Measurements from ENCODE around the gene COX5A. TPM values are rescaled to one million over a fixed set of nuclear protein-coding genes. Genes with fewer than 3 reads are reported as not detected.
A peak's percentile ranks its signal among the peaks of the same experiment; 100 is the strongest.

COX5A gene
- total and polyA plus RNA-seq, 2 of the 13 experiments (the other 11 are each of a cell fraction or from before 2014, with no cell fraction given), result 158 to 218 TPM

DNA sequence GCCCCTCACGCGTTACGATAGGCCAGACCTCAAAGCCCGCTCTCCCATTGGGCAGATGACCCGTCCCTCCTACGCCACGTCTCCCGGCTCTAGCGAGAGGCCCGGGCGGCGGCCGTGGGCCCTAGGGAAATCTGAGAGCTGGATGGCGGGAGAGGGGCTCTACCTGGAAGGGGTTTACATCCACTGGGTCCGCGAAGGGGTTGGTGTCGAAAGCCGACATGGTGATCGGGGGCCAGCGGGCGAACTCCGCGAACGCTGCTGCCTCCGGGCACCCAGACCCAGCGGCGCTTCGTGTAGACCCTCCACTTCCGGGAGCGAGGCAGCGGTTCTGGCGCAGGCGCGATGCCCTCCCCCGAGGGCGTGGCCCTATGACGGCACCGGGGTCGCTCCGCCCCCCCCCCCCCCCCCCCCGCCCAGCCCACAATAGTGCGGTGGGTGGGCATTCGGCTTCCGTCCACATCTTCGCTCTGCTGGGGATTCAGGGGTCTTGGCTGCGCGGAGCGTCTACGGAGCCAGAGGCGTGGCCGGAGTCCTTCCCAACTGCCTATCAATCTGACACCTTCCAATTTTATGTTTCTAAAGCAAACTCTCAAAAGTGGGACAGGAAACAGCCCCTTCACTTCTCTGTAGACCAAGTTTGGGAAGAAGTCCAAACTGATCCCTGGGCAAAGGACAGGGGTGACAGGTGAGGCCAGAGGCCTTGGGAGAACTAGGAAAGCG, 64.7 kb downstream of the COX5A start, which contains the start of gene SCAMP2 (continued):
- TF ChIP-seq PRDM10 (CRISPR knock-in tag; IDR thresholded peaks at IDR 0.05; ENCODE audit: low read depth), result no peak
- TF ChIP-seq SKI (IDR thresholded peaks at IDR 0.05; ENCODE audit: partially characterized antibody), result no peak
- TF ChIP-seq ZNF549 (CRISPR knock-in tag; IDR thresholded peaks at IDR 0.05), result no peak
- no peak for TF ChIP-seq ZNF530 (CRISPR knock-in tag; IDR thresholded peaks at IDR 0.05; ENCODE audit: low read depth)
- TF ChIP-seq CCAR2 (optimal IDR thresholded peaks at IDR 0.05; ENCODE audit: low read depth, low read length), result no peak
- no peak for TF ChIP-seq ZNF766 (CRISPR knock-in tag; IDR thresholded peaks at IDR 0.05; ENCODE audit: borderline replicate concordance)
- no peak for TF ChIP-seq ZNF160 (CRISPR knock-in tag; IDR thresholded peaks at IDR 0.05)
- no peak for TF ChIP-seq FOXA3 (CRISPR knock-in tag; IDR thresholded peaks at IDR 0.05)
- no peak for TF ChIP-seq PTBP1 (IDR thresholded peaks at IDR 0.05; ENCODE audit: low read depth, low read length, poor library complexity, severe bottlenecking)
- TF ChIP-seq ZNF547 (CRISPR knock-in tag; IDR thresholded peaks at IDR 0.05), result no peak
- 0 out of 2 replicates have a peak, but pooled peaks have one; percentile 30 for TF ChIP-seq FOSL2 (CRISPR knock-in tag; IDR thresholded peaks at IDR 0.05)
- no peak for TF ChIP-seq ZEB1 (IDR thresholded peaks at IDR 0.05; ENCODE audit: insufficient replicate concordance, low read depth)
- no peak for TF ChIP-seq TIGD3 (CRISPR knock-in tag; IDR thresholded peaks at IDR 0.05; ENCODE audit: borderline replicate concordance)
- TF ChIP-seq, protein P1, sequence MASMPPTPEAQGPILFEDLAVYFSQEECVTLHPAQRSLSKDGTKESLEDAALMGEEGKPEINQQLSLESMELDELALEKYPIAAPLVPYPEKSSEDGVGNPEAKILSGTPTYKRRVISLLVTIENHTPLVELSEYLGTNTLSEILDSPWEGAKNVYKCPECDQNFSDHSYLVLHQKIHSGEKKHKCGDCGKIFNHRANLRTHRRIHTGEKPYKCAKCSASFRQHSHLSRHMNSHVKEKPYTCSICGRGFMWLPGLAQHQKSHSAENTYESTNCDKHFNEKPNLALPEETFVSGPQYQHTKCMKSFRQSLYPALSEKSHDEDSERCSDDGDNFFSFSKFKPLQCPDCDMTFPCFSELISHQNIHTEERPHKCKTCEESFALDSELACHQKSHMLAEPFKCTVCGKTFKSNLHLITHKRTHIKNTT (CRISPR knock-in tag; IDR thresholded peaks at IDR 0.05), result no peak
- TF ChIP-seq ZZZ3 (CRISPR knock-in tag; IDR thresholded peaks at IDR 0.05; ENCODE audit: borderline replicate concordance), result peak; percentile 38; the same call in 1 of the 2 replicates
- TF ChIP-seq IRF1 (CRISPR knock-in tag; IDR thresholded peaks at IDR 0.05; ENCODE audit: low read depth), result no peak
- no peak for TF ChIP-seq ZNF101 (CRISPR knock-in tag; IDR thresholded peaks at IDR 0.05; ENCODE audit: borderline replicate concordance, low read depth)
- TF ChIP-seq SP4 (CRISPR knock-in tag; IDR thresholded peaks at IDR 0.05), result peak; percentile 85
- no peak for TF ChIP-seq ZNF775 (CRISPR knock-in tag; IDR thresholded peaks at IDR 0.05; ENCODE audit: borderline replicate concordance)
- peak; percentile 79; the same call in 1 of the 2 replicates for TF ChIP-seq ZNF44 (CRISPR knock-in tag; IDR thresholded peaks at IDR 0.05)
- peak; percentile 47 for TF ChIP-seq ZMYM4 (CRISPR knock-in tag; IDR thresholded peaks at IDR 0.05)
- TF ChIP-seq, protein P2, sequence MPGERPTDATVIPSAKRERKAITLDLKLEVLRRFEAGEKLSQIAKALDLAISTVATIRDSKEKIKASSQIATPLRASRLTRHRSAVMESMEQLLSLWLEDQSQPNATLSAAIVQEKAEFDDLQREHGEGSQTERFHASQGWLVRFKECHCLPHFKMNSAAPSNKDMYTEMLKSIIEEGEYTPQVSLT (CRISPR knock-in tag; IDR thresholded peaks at IDR 0.05; ENCODE audit: borderline replicate concordance, low read depth), result no peak
- TF ChIP-seq ZNF468 (CRISPR knock-in tag; IDR thresholded peaks at IDR 0.05), result no peak

Data from HepG2 (cell line).